ENCODE measurements around the gene UBE2QL1. TPM values are rescaled to one million over a fixed set of nuclear protein-coding genes. Genes with fewer than 3 reads are reported as not detected.

Gene UBE2QL1
- total RNA-seq, 1 experiment from 2014 or later, result not detected

- Histone ChIP-seq H2AFZ (ENCODE audit: low read depth, low read length, poor library complexity, severe bottlenecking) (no peak overlapping the region), H3K4me2 (ENCODE audit: low read length) (no peak overlapping the region)
Measured at GRCh38 chr5:6517510-6517909, 68.9 kb downstream of the UBE2QL1 start.

More at GRCh38 chr5:6517510-6517909, 68.9 kb downstream of the UBE2QL1 start:
- DNase-seq (ENCODE audit: low read depth, low spot score), result no peak
- Histone ChIP-seq H3K9me3 (ENCODE audit: control insufficient read depth in 1 of 2, insufficient read depth in 1 of 2, low read depth in 1 of 2, low read length in 2 of 2) (no peaks in the 10 kb centered on the region), H3K36me3 (ENCODE audit: control insufficient read depth in 1 of 2, insufficient read depth in 2 of 2, low read length in 2 of 2) (no peaks in the 10 kb centered on the region), H3K4me3 (replicated peaks in 1 of 2; ENCODE audit: low read depth in 1 of 2, low read length in 2 of 2) (no peak overlapping the region), H3K27ac (ENCODE audit: low read depth, low read length) (no peak overlapping the region), H3K4me1 (ENCODE audit: control insufficient read depth in 1 of 2, insufficient read depth in 2 of 2, low read length in 2 of 2) (no peaks in the 10 kb centered on the region), H3K27me3 (ENCODE audit: insufficient read depth, low read length) (peaks cover 21% of the 10 kb centered on the region), H4K20me1 (ENCODE audit: insufficient read depth) (no peaks in the 10 kb centered on the region), H3K9ac (ENCODE audit: low read length) (no peak overlapping the region), H3K9me2 (ENCODE audit: insufficient read depth) (no peaks in the 10 kb centered on the region), H3K79me2 (ENCODE audit: insufficient read depth, low read length) (no peaks in the 10 kb centered on the region)
- RAD21 ChIA-PET (ENCODE audit: low non-redundant PET in 1 of 2, low total read pairs in 2 of 2, uncharacterized antibody in 2 of 2, unreplicated experiment in 2 of 2), result no interaction called here
- POLR2A ChIA-PET, result no interaction called here
- no peak for TF ChIP-seq ZFX (IDR thresholded peaks at IDR 0.05)
- TF ChIP-seq JUND (IDR thresholded peaks at IDR 0.05), result no peak
- no peak for TF ChIP-seq RAD21 (IDR thresholded peaks at IDR 0.05; ENCODE audit: low read depth)
- no peak for TF ChIP-seq ZBTB33 (IDR thresholded peaks at IDR 0.05; ENCODE audit: extremely low read depth, insufficient replicate concordance, low read length)
- no peak for TF ChIP-seq TCF7L2 (IDR thresholded peaks at IDR 0.05; ENCODE audit: borderline replicate concordance, extremely low read depth, insufficient read depth, insufficient read length)
- TF ChIP-seq ELF1 (IDR thresholded peaks at IDR 0.05; ENCODE audit: borderline replicate concordance, low read depth), result no peak
- no peak for TF ChIP-seq POLR2A (IDR thresholded peaks at IDR 0.05; ENCODE audit: borderline replicate concordance, extremely low read depth, insufficient read depth, insufficient read length)
- no peak for TF ChIP-seq CTCF (IDR thresholded peaks at IDR 0.05 in 2 of 3, conservative IDR thresholded peaks at IDR 0.05 in 1 of 3; ENCODE audit: borderline replicate concordance in 1 of 3, insufficient read depth in 1 of 3, low read depth in 2 of 3, low read length in 2 of 3)
- TF ChIP-seq CEBPB (IDR thresholded peaks at IDR 0.05; ENCODE audit: low read depth), result no peak
- TF ChIP-seq EGR1 (IDR thresholded peaks at IDR 0.05; ENCODE audit: low read depth), result no peak
- TF ChIP-seq, protein P1, sequence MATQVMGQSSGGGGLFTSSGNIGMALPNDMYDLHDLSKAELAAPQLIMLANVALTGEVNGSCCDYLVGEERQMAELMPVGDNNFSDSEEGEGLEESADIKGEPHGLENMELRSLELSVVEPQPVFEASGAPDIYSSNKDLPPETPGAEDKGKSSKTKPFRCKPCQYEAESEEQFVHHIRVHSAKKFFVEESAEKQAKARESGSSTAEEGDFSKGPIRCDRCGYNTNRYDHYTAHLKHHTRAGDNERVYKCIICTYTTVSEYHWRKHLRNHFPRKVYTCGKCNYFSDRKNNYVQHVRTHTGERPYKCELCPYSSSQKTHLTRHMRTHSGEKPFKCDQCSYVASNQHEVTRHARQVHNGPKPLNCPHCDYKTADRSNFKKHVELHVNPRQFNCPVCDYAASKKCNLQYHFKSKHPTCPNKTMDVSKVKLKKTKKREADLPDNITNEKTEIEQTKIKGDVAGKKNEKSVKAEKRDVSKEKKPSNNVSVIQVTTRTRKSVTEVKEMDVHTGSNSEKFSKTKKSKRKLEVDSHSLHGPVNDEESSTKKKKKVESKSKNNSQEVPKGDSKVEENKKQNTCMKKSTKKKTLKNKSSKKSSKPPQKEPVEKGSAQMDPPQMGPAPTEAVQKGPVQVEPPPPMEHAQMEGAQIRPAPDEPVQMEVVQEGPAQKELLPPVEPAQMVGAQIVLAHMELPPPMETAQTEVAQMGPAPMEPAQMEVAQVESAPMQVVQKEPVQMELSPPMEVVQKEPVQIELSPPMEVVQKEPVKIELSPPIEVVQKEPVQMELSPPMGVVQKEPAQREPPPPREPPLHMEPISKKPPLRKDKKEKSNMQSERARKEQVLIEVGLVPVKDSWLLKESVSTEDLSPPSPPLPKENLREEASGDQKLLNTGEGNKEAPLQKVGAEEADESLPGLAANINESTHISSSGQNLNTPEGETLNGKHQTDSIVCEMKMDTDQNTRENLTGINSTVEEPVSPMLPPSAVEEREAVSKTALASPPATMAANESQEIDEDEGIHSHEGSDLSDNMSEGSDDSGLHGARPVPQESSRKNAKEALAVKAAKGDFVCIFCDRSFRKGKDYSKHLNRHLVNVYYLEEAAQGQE (IDR thresholded peaks at IDR 0.05; ENCODE audit: low read depth), result no peak
- no peak for TF ChIP-seq POLR2AphosphoS5 (IDR thresholded peaks at IDR 0.05; ENCODE audit: low read depth, low read length)
- TF ChIP-seq SP1 (IDR thresholded peaks at IDR 0.05; ENCODE audit: low read depth), result no peak
- no peak for TF ChIP-seq SIN3A (IDR thresholded peaks at IDR 0.05; ENCODE audit: low read depth)
- TF ChIP-seq SRF (IDR thresholded peaks at IDR 0.05; ENCODE audit: low read depth), result no peak
- no peak for TF ChIP-seq EZH2 (IDR thresholded peaks at IDR 0.05)
- no peak for TF ChIP-seq FOSL1 (IDR thresholded peaks at IDR 0.05; ENCODE audit: low read depth)
- TF ChIP-seq CBX3 (IDR thresholded peaks at IDR 0.05; ENCODE audit: low read depth), result no peak
- no peak for TF ChIP-seq ZNF274 (IDR thresholded peaks at IDR 0.05; ENCODE audit: low read depth, low read length)
- intact Hi-C loops (cut with micrococcal nuclease), result no loop called here
- CTCF ChIA-PET, result no interaction called here
- no peak for ATAC-seq
- no TSS peak for BruUV-seq (replicated peaks)

All from HCT116 (cell line).